Stomach (tissue), 4 donors: ENCODE results near the gene DLL4.

ENCODE experiments used
- CTCF ChIP-seq, 7 experiments: fragments of 450-650 bp in 4 of 7; fragments of 200-600 bp in 3 of 7; sonication (generic) in 3 of 7; IDR thresholded peaks; one replicate each; pipeline ENCODE4 v1.5.1; 2016 to 2019; ENCODE audit warnings: antibody characterized with exemption in 7 of 7, control low read depth in 2 of 7, mild to moderate bottlenecking in 1 of 7
- POLR2A ChIP-seq, 4 donors: fragments of 450-650 bp; IDR thresholded peaks; one replicate each; pipeline ENCODE4 v1.6.1; 2016; ENCODE audit warnings: antibody characterized with exemption in 4 of 4, control low read depth in 2 of 4, mild to moderate bottlenecking in 1 of 4, moderate library complexity in 1 of 4

- no peak for TF ChIP-seq POLR2A (IDR thresholded peaks at IDR 0.05)
- TF ChIP-seq CTCF (IDR thresholded peaks at IDR 0.05) = no peak
Measured at GRCh38 chr15:40958146-40958545, 29.0 kb downstream of the DLL4 start.
